NCI-H345 (cell line): ENCODE results near the gene ZFPM1.

Experiments used
- DNase-seq: peaks from one replicate; lab custom pipeline; 2025; lab: John Stamatoyannopoulos, UW

ZFPM1 gene

DNA sequence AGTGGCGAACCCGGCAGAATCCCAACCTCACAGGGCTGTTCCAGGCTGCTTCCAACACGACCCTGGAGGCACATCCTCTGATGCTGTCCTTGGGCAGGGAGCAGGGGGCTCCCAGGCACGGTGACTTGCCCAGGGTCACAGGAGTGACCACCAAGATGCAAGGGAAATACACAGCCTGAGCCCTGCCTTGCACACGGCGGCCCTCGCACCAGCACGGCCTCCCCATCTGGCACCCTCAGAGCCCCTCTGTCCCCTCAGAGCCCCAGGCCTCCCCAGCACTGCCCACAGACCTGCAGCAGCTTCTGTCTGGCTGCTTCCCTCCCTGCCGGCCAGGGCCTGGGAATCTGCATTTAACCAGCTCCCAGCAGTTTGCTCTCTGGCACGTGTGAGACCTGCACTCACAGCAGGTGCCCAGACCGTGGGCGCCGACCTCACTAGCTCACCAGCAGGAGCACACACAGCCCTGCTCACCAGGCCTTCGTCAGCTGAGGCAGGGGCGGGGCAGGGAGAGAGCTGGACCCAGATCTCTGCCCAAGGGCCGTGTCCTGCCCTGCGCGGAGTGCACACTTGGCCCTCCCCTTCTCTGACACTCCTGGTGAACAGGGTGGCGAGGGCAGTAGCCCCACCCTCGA is 87.4 kb downstream of the ZFPM1 start:
- no peak for DNase-seq

DNA sequence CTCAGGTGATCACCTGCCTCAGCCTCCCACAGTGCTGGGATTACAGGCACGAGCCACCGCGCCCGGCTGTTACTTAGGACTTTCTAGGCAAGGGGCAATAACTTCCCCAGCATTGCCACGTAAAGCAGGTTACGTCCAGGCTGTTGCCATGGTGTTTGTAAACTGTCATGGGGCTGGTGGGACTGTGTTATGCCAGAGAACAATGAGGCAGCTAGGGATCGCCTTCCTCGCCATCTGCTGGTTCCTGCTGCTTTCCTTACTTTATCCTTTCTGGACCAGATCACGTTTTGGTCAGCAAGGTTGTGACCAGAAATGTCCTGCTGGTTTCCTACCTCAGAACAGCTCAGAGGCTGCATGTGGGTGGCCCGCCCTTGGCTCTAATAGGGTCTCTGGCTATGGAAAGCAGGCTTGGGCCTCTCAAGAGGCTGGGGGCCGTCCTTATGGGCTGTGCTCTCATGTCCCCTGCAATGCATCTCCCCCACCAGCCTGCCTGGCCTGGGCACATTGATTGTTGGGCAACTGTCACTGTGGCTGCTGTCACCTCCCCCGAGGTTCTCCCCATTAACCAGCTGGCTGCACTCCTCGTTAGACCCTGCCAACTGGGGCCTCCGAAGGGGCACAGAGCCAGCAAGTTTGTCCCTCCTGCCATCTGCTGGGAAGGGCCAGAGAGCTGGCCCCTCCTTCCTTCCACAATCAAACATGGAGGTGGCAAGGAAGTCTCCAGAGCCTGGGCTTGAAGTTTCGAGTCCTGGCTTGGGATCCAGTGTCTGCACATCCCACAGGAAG is 88.9 kb downstream of the ZFPM1 start:
- no peak for DNase-seq

DNA sequence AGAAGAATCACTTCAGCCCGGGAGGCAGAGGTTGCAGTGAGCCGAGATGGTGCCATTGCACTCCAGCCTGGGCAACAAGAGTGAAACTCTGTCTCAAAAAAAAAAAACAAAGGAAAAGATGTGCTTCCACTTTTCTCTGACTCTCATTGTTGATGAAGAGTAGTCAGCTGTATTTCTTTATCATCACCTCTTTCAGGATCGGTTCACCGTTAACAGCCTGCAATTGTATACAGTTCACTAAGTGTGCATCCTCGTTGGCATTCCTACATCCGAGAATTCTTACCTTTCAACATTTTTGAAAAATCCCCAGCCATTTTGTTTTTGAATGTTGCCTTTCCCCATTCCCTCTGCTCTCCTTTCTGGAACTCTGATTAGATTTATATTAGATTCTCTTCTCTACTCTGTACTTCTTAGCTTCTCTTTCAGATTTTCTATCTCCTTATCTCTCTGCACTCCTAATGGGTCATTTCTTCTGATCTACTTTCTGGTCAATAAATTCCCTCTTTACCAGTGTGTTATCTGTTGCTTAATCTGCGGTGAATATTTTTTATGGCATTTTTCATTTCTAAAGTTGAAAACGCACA is 90.2 kb downstream of the ZFPM1 start:
- DNase-seq: no peak

DNA sequence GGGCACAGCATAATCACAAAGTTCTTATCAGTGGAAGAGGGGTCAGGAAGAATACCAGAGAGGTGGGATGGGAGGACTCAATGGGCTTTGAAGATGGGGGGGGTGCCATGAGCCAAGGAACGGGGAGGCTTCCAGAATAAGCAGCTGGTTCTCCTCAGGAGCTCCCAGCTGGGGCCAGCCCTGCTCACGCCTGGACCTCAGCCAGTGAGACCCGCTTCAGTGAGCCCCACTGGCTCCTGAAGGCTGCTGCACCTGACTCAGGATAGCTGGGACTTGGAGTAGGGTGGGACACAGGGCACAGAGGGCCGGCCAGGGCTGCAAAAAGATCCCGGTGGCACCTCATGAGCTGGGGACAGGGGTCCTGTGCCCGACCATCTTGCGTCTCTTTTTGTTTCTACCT is 92.7 kb downstream of the ZFPM1 start:
- no peak for DNase-seq

DNA sequence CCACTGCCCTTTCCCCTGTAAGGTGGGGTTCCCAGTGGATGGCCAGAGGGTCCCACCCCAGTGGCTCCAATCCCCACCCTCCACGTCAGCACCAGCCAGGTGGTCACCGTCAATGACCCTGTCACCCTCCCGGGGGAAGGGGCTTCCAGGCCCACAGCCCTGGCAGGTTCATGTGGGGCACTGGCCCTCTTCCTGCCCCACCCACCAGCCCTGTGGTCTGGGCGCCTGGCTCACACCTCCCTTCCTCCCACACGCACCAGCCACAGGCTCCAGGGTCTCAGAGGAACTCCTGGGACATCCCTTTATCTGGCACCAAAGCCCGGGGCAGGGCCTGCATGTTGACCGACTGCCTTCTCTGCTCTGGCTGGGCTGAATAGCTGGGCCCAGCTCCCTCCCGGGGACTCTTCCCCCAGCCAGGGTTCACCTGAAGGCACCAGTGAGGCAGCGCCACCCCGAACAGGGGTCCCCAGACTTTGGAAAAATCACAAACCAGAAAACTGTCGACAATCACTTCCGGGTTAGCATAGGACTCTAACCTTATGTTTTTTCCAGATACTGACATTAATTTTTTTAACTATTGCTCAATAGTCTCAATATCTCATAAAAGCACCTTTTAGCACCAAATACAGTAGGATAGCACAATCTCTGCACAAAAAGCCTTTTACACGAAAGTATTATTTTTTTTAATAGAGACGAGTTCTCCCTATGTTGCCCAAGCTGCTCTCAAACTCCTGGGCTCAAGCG is 95.2 kb downstream of the ZFPM1 start:
- DNase-seq: no peak

DNA sequence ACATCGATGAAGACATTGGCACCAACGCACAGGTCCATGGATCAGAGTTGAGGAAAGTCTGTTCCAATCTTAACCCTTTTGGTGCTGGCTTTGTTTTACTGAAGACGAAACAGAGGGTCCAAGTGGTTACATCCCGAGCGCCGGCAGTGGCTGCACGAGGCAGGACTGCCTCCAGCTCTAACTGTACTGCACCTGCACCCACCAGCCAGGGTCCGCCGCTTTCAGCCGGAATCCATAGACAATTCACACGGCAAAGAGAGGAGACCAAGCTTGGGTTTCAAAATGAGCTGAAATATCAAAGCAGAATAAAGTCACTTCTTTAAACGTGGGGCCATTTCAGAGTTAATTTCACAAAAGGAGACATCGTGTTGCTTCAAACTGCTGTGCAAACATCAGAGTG is 95.9 kb downstream of the ZFPM1 start:
- no peak for DNase-seq

DNA sequence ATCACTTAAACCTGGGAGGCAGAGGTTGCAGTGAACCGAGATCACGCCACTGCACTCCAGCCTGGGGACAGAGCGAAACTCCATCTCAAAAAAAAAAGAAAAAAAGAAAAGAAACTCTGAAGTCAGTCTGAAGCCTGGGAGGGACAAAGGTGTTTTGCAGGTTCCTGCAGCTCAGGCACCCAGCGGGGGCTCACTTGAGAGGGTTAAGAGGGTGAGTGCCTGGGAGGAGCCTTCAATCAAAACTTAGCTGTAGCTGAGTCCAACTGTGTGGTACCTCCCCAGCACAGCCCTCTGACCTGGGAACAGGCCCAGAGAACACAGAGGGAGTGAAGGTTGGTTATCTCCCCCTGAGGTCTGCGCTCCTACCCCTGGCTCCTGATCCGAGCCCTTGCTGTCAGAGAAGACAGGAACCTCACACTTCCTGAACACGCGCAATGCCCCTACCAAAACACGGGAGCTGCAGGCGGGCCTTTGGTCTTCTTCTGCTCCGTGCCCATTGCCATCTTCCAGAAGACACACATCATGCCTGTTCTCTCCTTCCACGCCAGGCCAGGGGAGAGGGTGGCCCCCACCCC is 96.7 kb downstream of the ZFPM1 start:
- no peak for DNase-seq

DNA sequence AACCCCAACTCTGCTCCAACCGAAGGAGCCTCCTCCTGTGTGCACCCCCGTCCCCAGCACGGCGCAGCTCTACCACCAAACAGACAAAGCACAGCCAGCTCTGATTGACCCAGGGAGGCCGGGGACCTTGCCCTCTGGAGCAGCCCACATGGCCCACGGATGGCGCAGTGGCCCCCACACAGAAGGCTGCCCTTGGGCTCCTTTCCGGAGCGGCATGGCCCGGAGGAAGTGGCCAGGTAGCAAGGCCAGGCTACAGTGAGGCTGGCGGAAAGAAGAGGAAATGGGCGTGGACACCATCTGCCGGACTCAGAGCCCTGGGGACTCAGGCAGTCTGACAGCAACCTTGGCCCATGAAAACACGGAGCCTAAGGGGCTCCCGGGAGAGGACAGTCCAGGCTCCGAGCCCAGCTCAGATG is 97.2 kb downstream of the ZFPM1 start:
- no peak for DNase-seq

DNA sequence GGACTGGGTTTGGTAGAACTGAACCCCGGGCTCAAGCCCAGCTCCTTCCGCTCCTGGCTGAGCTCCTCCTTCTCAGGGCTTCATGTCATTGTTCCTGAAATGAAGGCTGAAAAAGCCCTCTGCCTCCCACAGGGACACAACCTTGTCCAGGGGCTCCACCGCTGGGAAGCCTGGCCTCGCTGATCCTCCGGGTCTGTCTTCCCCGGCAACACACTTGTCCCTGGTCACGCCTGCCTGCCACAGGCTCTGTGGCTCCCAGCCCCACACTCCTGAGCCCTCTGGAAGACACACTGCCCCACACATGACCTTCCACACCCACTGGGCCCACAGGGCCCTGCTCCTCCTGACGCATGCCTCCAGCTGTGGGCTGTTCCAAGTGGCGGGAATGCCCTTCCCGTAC is 99.1 kb downstream of the ZFPM1 start:
- DNase-seq: no peak

DNA sequence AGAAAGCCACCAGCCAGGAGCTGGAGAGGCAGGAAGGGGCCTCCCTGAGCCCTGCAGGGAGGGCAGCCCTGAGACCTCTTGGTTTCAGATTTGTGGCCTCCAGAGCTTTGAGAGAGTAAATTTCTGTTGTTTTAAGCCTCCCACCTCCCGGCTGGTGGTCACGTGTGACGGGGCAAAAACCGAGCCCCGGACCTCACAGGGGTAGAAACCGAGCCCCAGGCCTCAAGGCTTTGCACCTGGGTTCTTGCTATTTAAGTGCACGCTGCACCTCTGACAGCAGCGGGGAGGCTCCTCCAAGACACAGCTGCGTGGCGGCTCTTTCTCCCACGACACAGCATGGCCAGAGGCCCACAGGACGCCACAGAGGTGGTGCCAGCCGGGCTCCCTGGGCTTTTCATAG is 99.7 kb downstream of the ZFPM1 start:
- no peak for DNase-seq

DNA sequence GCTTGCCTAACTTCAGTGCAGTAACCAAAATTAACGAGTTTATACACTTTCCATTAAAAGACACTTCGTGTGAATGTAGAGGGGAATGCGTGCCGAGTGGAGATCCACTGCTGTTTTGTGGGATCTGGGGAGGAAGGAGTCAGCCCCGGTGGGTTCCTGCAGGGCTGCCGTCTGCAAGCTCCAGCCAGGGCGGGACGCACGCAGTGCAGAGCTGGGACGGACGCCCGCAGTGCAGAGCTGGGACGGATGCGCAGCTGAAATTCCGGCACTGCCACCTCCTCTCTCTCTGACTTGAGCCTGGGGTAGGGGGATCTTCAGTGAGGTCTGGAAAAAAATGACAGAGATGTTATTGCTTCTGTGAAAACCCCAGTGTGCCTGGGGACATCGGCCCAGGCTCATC is 100.7 kb downstream of the ZFPM1 start:
- DNase-seq: no peak

DNA sequence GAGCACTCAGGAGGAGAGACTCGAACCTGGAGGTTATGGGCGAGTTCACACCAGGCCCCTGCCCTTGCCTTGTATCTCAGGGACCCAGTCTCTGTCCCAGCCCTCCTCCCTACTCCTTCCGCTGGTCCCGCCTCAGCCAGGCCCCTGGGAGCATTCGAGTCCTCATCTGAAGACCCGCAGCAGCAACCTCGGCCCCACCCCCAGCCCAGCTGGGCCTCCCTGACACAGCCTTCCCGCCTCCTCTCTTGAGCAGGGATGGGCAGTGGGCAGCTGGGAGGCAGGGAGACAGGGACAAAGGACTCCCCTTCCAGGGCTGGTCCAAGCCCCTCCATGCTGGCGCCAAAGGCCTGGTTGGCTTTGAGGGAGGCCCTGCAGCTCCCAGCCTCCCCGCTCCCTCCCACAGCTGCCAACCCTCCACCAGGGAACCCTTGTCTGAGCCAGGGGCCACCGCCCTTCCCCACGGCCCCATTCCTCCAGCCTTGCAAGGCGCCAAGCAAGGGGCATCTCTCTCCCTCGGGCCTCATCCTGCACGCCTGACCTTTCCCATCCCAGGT is 101.7 kb downstream of the ZFPM1 start:
- DNase-seq: no peak

DNA sequence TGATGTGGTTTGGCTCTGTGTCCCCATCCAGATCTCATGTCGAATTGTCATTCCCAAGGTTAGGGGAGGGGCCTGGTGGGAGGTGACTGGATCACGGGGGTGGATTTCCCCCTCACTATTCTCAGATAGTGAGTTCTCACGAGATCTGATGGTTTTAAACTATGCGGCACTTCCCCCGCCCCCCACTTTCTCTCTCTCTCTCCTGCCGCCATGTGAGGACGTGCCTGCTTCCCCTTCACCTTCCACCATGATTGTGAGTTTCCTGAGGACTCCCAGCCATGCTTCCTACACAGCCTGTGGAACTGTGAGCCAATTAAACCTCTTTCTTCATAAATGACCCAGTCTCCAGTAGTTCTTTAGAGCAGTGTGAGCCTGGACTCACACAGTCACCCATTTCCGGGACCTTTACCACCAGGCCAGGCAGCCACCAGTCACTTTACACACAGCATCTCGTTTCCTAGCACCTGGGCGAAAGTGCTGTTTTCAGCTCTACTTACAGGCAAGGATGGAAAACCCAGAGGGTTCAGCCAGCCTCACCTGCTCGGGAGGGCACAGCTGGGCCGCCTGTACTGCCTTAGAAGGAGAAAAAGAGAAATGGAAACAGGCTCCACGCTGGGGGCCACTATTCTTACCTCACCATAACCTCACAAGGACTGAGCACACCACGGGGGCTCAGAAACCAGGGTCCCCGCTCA is 103.4 kb downstream of the ZFPM1 start:
- no peak for DNase-seq

DNA sequence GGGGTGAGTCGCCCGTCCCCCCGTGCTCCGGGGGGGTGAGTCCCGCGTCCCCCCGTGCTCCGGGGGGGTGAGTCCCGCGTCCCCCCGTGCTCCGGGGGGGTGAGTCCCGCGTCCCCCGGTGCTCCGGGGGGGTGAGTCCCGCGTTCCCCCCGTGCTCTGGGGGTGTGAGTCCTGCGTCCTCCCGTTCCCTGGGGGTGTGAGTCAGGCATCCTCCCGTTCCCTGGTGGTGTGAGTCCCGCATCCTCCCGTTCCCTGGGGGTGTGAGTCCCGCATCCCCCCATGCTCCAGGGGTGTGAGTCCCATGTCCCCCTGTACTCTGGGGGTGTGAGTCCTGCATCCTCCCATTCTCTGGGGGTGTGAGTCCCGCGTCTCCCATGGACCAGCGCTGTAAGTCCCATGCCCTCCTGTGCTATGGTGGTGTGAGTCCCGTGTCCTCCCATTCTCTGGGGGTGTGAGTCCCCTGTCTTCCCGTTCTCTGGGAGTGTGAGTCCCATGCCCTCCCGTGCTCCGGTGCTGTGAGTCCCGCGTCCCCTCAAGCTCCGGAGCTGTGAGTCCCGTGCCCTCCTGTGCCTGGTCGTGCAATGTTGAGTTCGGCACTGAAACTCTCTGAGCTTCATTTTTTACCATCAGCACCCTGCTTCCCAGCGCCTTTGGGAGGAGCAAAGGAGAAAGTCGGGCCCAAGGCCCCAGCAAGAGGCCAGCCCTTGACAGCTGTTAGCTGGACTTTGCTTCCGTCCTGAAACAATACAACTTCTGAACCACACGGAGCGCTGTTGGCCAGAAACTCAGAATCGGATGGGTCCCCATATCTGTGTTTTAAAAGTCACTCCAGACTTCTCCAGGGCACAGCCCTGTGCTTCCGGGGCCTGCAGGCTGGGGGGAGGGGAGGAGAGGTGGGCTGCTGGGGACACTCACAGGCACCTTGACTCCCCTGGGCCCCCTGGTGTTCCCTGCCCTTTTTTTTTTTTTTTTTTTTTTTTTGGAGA is 105.7 kb downstream of the ZFPM1 start:
- peak; percentile 37 for DNase-seq

DNA sequence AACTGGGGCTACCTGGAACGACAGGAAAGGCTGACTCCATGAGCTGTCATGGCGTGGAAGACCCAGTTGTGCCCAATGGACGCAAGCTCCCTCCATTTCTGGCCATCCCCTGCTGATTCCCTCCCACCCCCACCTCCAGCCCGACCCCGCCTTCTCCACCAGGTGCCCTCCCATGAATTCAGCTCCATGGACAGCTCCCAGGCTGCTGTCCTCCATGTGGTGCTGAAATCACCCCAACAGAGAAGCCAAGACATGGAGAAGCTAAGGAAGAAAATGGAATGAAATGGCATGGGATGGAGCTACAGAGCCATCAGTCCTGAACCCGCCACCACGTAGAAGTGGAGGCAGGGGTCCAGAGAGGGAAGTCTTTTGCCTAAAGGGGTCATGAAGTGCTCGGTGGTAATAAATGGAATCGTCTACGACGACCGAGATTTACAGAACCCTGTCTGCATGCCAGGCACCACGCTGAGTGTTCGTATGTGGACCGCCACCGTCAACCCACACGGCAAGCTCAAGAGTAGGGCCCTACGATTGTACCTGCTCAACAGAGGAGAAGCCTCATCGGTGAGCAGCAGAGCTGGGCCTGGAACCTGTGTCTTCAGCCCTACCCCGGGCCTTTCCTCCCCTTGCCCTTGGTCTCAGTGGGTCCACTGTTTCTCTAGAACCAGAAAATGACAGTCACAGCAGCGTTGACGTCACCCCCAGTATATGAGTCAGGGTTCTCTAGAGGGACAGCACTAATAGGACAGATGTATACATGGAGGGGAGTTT is 107.8 kb downstream of the ZFPM1 start:
- DNase-seq: no peak

DNA sequence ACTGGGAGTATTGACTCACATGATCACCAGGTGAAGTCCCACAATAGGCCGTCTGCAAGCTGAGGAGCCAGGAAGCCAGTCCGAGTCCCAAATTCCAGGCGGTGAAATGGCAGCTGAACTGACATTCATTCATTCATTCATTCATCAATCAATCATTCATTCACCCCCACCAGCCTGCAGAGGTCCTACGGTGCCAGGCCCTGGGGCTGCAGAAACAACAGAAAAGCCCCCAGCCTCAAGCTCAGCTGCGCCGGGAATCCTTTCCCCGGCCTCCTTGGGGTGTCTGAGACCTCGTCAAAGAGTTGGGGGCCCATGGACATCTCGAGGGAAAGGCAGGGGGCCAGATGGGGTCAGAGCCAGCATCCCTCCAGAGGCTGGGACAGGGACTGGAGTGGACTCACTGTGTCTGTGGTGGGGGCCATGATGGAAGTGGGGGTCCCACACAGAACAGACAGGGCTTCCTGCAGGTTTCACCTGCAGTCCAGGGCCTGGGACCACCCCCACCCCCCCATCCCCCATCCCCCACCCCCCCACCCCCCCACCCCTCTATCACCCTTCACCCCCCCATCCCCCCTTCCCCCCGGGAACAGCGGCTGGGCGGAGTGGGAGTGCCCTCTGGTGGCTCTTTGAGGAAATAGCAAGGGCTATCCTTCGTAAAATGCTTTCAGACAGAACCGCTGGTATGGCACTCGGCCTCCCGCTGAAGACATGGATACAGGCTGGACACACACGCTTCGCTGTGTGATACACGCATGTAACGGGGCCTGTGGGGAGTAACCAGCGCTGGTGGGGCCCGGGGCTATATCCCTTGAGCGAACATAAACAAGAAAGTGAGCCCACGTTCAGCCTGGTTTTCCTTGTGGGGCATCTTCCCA is 108.6 kb downstream of the ZFPM1 start:
- peak; percentile 34 for DNase-seq

DNA sequence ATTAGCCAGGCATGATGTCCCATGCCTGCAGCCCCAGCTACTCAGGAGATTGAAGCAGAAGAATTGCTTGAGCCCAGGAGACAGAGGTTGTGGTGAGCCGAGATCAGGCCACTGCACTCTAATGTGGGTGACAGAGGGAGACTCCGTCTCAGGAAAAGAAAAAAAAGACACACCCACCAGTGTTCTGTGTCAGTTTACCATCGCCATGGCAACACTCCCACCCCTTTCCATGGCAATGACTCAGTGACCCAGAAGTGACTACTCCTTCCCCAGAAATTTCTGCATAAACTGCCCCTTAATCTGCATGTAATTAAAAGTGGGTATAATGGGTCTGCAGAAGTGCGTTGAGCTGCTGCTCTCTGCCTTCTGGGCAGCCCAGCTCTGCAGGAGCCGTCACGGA is 113.1 kb downstream of the ZFPM1 start:
- DNase-seq: no peak
